Lower lobe of right lung (tissue), 2 donors: ENCODE results near the gene POU2F1. TPM values are rescaled to one million over a fixed set of nuclear protein-coding genes. Genes with fewer than 3 reads are reported as not detected.

ENCODE experiments used
- ATAC-seq, 2 donors: fragments of 200-7000 bp; cut with Tn5 transposase; one replicate each; pipeline ENCODE4 v1.9.1; 2020 to 2022; ENCODE audit warnings: mild to moderate bottlenecking in 2 of 2, moderate library complexity in 2 of 2
- DNase-seq: peaks from one replicate; pipeline ENCODE4 v3.0.0-alpha.2; 2020
- H3K27ac ChIP-seq: fragments of 200-600 bp; one replicate; pipeline ENCODE4 v1.8.0; 2022
- H3K27me3 ChIP-seq: fragments of 200-600 bp; one replicate; pipeline ENCODE4 v1.8.0; 2022; ENCODE audit warnings: low read depth
- H3K36me3 ChIP-seq: fragments of 200-600 bp; one replicate; pipeline ENCODE4 v1.8.0; 2022; ENCODE audit warnings: mild to moderate bottlenecking
- H3K4me1 ChIP-seq: fragments of 200-600 bp; one replicate; pipeline ENCODE4 v1.8.0; 2022
- H3K4me3 ChIP-seq: fragments of 200-600 bp; one replicate; pipeline ENCODE4 v1.8.0; 2022; ENCODE audit warnings: mild to moderate bottlenecking
- H3K9me3 ChIP-seq: fragments of 200-600 bp; one replicate; pipeline ENCODE4 v1.8.0; 2022
- CTCF ChIP-seq: fragments of 200-600 bp; IDR thresholded peaks from one replicate; pipeline ENCODE4 v1.8.0; 2022; ENCODE audit warnings: antibody characterized with exemption, mild to moderate bottlenecking
- intact Hi-C: fragments of 100-400 bp; cut with DNase I; formaldehyde crosslinking; loops from one replicate; pipeline ENCODE4 v1.11.0; 2022
- total RNA-seq: library from RNA; stranded (reverse); fragmentation: NEBNext Ultra II Directional; extraction: Animal tissue kit (Norgen Biotek cat#: 25700); gene quantifications from one replicate; pipeline ENCODE4 v1.2.1, GENCODE V29; 2021
- donor health status: DM: no; HTN: yes; CAD: no; lungs with severe emphysema.

The POU2F1 gene
- total RNA-seq, 1 donor from 2014 or later: 20.1 TPM

DNA sequence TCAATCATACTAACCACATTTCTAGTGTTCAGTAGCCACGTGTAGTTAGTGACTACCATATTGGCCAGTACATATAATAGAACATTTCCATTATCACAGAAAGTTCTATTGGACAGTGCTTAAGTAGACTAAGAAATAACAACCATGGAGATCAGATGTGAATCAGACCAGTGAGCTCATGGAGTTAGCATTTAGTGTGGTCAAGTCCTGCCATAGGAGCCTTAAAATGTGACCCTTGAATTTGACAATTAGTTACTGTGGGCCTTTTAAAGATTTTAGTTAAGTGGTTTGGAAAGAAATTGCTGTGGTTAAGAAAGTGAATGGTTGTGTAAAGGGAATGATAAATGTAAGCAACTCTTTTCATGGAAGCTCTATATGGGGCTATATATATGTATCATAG lies 123.4 kb downstream of the POU2F1 start:
- Histone ChIP-seq H3K27me3 (no peaks in the 10 kb centered on the region), H3K36me3 (no peaks in the 10 kb centered on the region), H3K4me3 (no peak overlapping the region), H3K4me1 (no peaks in the 10 kb centered on the region), H3K27ac (no peak overlapping the region), H3K9me3 (no peaks in the 10 kb centered on the region)
- ATAC-seq (no peak), DNase-seq (no peak)
- intact Hi-C loops: no loop called here
- TF ChIP-seq CTCF: no peak

- no peak for TF ChIP-seq CTCF
- H3K4me1 ChIP-seq: no peaks in the 10 kb centered on the region
- H3K4me3 ChIP-seq: no peak overlapping the region
- intact Hi-C loops: no loop called here
- no peaks in the 10 kb centered on the region for H3K36me3 ChIP-seq
- no peak overlapping the region for H3K27ac ChIP-seq
- DNase-seq (no peak), ATAC-seq (no peak)
- no peaks in the 10 kb centered on the region for H3K27me3 ChIP-seq
- H3K9me3 ChIP-seq: no peaks in the 10 kb centered on the region
Measured at GRCh38 chr1:167344615-167345385, 124.1 kb downstream of the POU2F1 start.

- H3K4me1 ChIP-seq: no peaks in the 10 kb centered on the region
- intact Hi-C loops: no loop called here
- no peak overlapping the region for H3K4me3 ChIP-seq
- H3K27me3 ChIP-seq: no peaks in the 10 kb centered on the region
- TF ChIP-seq CTCF: no peak
- no peaks in the 10 kb centered on the region for H3K9me3 ChIP-seq
- DNase-seq: no peak
- H3K36me3 ChIP-seq: no peaks in the 10 kb centered on the region
- H3K27ac ChIP-seq: no peak overlapping the region
- no peak for ATAC-seq
Measured at GRCh38 chr1:167345386-167345733, 124.7 kb downstream of the POU2F1 start.

- Histone ChIP-seq H3K36me3 (no peaks in the 10 kb centered on the region), H3K4me3 (no peak overlapping the region), H3K27me3 (no peaks in the 10 kb centered on the region), H3K9me3 (no peaks in the 10 kb centered on the region), H3K4me1 (no peaks in the 10 kb centered on the region), H3K27ac (no peak overlapping the region)
- DNase-seq (no peak), ATAC-seq (no peak)
- no peak for TF ChIP-seq CTCF
- intact Hi-C loops: no loop called here
Measured at GRCh38 chr1:167357305-167357704, 136.6 kb downstream of the POU2F1 start.

- H3K9me3 ChIP-seq: no peaks in the 10 kb centered on the region
- H3K4me1 ChIP-seq: no peaks in the 10 kb centered on the region
- intact Hi-C loops: no loop called here
- DNase-seq (no peak), ATAC-seq (no peak)
- no peaks in the 10 kb centered on the region for H3K27me3 ChIP-seq
- no peak overlapping the region for H3K4me3 ChIP-seq
- no peak for TF ChIP-seq CTCF
- no peaks in the 10 kb centered on the region for H3K36me3 ChIP-seq
- no peak overlapping the region for H3K27ac ChIP-seq
Measured at GRCh38 chr1:167359295-167359694, 138.6 kb downstream of the POU2F1 start.
